Islet precursor cell (in vitro differentiated cells): ENCODE results near the gene ANKRD33B.
"Not testable (repeated sequence)": the region's sequence is repeated elsewhere in the genome, so short reads cannot be mapped to it uniquely, and the experiment has no call there.

Source experiments
- DNase-seq: peaks from one replicate; pipeline ENCODE4 v3.0.0-alpha.2; 2018

Gene ANKRD33B

DNA sequence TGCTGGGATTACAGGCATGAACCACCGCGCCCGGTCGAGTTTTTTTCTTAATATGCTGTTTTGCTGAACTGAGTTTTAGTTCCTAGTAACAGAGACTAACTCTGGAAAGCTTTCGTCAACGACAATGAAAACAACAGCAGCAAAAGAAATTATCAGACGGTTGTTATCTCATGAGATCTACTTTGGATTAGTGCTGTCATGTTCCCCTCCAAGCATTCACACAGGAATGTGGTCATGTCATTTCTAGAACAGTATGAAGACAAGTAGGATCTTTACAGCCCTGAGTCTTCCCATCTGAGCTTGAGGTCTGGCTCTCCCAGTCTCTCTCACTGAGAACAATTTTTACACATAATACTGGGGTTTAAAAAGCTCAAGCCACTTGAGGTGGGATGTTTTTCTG, 4.0 kb upstream of the ANKRD33B start:
- DNase-seq: peak; percentile 51

DNA sequence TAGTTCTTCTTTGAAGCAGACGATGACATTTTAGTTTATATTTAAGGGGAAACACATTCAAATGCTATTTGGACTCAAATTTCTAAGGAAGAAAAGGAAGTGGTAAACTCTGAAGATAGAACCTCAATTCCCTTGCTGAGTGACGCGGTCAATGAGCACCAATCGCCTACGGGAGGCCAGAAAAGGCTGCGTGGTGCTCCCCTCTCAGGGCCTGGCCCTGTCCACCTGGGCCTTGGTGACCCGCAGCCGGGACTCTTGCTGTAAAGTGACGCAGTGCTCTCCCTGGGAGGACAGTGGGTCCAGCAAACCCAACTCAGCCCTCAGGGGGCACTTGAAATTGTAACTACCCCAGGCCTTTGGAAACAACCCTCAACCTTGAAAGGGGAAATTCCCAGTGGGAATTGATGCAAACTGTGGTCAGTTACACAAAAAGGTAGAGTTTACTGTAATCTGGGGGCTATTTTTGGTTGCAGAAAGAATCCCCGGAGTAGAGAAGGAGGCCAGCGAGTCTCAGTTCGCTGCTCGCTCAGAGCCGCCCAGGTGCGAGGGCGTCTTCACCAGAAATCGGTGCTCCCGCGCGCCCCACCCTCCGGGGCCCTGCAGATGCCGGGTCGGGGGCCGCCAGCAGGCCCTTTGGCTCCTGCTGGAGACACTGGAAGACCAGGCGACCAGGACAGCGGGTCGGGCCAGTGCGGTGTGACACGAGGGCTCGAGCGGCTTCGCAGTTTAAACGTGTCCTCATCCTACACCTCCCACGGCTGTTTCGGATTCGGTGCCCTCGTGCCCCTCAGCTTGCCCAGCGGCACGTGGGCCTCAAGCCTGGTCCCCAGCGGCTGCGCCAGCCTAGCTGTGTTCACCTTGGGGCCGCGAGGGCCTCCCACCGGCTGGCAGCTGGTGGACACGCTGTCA, 1.4 kb upstream of the ANKRD33B start:
- DNase-seq: peak; percentile 47

- DNase-seq: peak; percentile 85
Measured at GRCh38 chr5:10563110-10563944, 543 bp upstream of the ANKRD33B start.

DNA sequence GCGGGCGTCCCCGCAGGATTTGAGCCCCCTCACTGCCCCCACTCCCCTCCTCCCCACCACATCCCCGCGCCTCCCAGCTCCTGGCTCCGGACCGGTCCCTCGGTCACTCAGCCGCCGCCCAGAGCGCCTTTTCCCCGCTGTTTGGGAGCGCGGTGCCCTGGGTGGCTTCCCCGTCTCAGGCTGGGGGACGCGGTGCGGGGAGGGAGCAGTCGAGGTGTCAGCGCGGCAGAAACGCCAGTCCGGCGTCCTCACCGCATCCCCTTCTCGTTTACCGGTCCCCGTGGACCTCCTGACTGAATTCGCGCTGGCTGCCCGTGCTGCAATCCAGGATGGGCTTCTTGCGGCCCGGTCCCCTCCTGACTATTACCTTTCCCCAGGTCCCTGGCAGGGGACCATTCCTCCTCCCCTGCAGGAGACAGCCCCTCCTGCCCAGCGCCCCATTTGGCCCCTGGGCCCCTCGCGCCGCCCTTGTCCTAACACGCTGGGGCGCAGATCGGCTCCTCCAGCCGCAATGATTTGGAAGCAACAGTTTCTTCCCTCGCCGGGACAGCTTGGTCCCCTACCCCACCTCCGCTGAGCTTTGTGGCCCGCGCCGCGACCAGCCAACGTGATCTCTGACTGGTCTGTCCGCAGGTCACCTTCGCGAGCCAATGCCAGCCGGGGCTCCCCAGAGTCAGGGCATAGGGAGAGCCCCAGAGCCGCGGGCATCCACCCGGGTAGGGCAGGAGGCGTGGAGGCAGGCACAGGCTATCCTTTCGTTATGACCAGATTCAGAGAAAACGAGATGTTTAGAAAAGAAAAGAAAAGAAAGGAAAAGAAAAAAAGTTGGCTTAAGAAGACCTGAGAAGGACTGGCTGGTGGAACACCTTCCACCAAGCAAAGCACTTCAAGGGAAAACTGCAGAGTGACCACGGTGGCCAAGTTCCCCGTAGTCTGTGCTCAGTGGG, 1.2 kb downstream of the ANKRD33B start:
- peak; percentile 65 for DNase-seq

DNA sequence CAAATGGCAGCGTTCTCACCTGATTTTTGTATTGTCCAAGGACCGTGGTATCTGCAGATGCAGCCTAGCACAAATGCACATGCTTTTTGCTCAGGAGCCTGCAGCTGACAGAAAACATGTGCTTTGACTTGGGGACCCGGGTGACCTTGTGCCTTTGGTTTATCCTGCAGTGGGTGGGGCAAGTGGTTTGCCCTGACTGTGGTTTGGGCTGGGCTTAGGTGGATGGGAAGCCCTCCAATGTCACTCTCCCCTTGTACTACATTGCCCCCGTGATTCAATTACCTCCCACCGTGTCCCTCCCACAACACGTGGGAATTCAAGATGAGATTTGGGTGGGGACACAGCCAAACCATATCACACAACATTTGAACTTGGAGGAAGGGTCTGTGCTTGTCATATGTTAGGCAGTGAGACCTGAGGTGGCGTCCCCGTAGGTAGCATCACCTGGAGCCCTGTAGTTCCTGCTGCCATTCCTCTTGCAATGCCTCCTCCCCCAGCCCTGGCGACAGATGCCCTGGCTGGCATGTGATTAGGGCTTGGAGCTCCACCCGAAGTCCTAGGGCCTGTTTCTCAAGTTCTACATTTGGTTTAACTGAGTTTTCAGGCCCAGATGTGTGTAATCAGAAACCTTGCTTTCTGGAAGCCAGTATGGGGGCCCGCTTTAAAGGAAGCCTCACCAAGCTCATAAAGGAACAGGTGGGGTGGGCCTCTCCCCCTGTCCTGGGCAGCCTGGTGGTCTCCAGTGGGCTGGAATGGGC, 2.1 kb downstream of the ANKRD33B start:
- peak; percentile 53 for DNase-seq

DNA sequence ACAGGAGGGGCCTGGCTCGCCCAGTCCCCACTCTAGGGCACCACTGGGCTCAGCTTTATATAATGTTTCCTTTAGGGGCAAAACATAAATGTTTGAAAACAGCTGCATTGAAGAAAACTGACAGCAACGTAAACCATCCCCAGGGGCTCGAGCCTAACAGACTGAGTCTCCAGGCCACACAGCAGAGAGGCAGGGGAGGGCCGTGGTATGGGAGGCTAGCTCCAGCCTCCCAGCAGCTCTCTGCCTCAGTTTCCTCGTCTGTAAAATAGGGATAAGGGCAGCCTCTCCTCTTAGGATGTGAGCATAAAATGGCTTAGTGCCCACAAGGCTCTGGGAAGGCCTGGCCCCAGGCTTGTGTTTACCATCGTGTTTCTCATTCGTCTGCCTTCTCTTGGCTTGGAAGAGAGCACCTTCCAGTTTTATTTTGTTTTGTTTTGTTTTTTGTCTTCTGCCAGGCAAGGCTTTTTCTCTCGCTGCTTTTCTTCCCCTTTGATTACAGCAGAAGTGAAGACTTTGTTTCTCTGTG, 2.7 kb downstream of the ANKRD33B start:
- no peak for DNase-seq

- peak; percentile 83 for DNase-seq
Measured at GRCh38 chr5:10567121-10567591, 3.3 kb downstream of the ANKRD33B start.

GRCh38 chr5:10567781-10568321, 4.0 kb downstream of the ANKRD33B start:
- peak; percentile 68 for DNase-seq

DNA sequence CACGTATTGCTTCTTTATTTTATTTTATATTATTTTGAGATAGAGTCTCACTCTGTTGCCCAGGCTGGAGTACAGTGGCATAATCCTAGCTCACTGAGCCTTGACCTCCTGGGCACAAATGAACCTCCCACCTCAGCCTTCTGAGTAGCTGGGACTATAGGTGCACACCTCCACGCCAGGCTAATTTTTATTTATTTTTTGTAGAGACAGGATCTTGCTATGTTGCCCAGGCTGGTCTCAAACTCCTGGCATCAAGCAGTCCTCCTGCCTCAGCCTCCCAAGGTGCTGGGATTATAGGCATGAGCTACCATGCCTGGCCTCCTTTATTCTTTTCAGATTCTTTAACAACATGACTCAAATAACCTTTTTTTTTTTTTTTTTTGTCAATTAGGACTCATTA, 6.7 kb downstream of the ANKRD33B start:
- DNase-seq: not testable (repeated sequence)

GRCh38 chr5:10572451-10572850, 8.6 kb downstream of the ANKRD33B start:
- peak; percentile 51 for DNase-seq

DNA sequence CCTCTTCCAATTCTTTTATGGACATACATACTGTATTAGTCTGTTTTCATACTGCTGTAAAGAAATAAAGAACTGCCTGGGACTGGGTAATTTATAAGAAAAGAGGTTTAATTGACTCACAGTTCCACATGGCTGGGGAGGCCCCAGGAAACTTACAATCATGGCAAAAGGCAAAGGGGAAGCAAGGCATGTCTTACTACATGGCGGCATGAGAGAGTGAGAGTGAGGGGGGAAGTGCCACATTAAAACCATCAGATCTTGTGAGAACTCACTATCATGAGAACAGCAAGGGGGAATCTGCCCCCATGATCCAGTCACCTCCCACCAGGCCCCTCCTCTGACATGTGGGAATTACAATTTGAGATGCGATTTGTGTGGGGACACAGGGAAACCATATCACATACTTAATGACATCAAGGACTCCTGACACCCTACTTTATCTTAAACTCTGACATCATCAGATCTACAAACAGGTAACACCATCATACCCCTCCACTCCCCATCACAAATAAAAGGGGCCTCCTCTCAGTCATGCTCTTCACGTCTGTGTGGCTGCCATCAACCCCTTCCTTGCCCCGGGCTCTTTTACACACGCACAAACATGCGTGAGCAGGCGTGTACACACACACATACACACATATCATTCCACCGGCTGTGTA, 9.7 kb downstream of the ANKRD33B start:
- DNase-seq: peak; percentile 18

- not testable (repeated sequence) for DNase-seq
Measured at GRCh38 chr5:10574879-10575278, 11.0 kb downstream of the ANKRD33B start.

DNA sequence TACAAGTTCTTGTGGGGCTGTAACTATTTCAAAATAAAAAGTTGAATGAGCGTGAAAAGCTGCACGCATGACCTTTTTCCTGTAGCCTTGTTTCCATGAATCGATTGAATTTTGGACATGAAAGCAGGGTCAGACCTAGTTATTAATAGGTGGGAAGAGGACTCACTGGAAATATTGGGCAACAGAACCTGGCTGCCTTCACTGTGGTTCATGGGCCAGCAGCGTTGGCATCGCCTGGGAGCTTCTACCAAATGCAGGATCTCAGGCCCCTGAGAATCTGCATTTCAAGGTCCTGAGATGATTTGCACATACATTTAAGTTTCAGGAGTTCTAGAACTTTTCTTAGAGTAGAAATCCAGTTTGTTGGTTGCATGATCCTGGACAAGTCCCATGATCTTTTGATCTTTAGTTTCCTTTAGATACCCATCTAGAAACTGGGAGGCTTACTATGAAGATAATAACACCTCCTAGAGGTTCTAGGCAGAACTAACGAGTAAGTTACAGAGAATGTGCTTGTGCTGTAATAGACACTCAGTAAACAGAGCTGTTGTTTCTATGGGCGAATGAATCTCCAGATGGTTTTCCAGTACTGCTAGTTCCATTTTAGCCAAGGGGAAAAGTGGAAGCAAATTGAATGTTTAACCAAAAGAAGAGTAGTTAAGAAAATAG, 12.4 kb downstream of the ANKRD33B start:
- no peak for DNase-seq

- DNase-seq: no peak
Measured at GRCh38 chr5:10576790-10577189, 12.9 kb downstream of the ANKRD33B start.

DNA sequence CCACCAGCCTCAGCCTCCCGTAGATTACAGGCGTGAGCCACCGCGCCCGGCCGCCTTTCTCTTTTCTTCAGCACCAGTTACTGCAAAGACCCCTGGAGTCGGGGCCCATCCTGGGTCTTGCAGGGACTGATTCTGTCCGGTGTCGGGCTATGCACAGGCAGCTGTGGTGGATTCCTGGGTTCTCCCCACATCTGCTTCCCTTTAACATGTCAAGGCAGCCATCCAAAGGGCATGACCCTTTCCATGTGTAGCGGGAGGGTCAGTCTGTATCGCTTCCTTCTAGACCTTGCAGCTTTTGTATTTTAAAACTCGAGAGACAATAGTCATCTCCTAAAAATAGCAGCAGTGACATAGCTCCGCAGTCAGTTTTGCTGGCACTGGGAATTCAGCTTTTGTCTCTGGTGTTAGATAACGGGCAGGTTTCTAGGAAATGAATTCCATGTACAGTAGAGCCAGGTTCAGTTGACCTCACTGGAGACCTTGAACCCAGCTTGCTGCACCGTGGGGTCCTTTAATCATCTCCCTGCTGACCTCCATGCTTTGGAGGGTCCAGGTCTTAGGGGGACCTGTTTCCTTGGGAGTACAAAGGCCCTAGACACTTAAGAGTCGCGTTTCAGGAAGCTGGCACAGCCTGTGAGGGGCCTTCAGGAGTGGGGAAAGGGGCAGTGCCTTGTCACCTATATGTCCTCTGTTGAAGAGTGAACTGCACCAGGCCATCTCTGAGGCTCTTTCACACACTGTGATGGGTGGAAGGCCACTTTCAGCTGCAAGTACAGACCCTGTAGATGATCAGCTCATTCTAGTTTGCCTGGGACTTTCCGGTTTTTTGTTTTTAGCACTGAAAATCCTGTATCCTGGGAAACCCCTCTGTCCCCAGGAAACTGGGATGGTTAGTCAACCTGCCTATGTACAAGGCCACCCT, 13.8 kb downstream of the ANKRD33B start:
- peak; percentile 50 for DNase-seq

- DNase-seq: no peak
Measured at GRCh38 chr5:10578293-10578665, 14.4 kb downstream of the ANKRD33B start.

GRCh38 chr5:10578869-10579268, 15.0 kb downstream of the ANKRD33B start:
- no peak for DNase-seq

GRCh38 chr5:10579536-10580521, 16.0 kb downstream of the ANKRD33B start:
- peak; percentile 60 for DNase-seq
